Ishikawa (cell line): ENCODE measurements around the gene FAM120B.

Experiments used
- CEBPB ChIP-seq: IDR thresholded peaks from 2 replicates; pipeline ENCODE4 v1.6.1; 2012
- CREB1 ChIP-seq: IDR thresholded peaks from 2 replicates; pipeline ENCODE4 v1.6.1; 2012; ENCODE audit warnings: low read depth
- EGR1 ChIP-seq: IDR thresholded peaks from 2 replicates; pipeline ENCODE4 v1.6.1; 2012
- EP300 ChIP-seq: IDR thresholded peaks from 2 replicates; pipeline ENCODE4 v1.6.1; 2012; ENCODE audit warnings: borderline replicate concordance
- FOXM1 ChIP-seq: IDR thresholded peaks from 2 replicates; pipeline ENCODE4 v1.6.1; 2012; ENCODE audit warnings: low read depth, borderline replicate concordance
- NFIC ChIP-seq: IDR thresholded peaks from 2 replicates; pipeline ENCODE4 v1.6.1; 2012
- RAD21 ChIP-seq: IDR thresholded peaks from 2 replicates; pipeline ENCODE4 v1.6.1; 2012; ENCODE audit warnings: low read depth
- REST ChIP-seq: IDR thresholded peaks from 2 replicates; pipeline ENCODE4 v1.6.1; 2012; ENCODE audit warnings: low read depth, mild to moderate bottlenecking
- TAF1 ChIP-seq: IDR thresholded peaks from 2 replicates; pipeline ENCODE4 v1.6.1; 2012; ENCODE audit warnings: low read depth, mild to moderate bottlenecking
- TCF12 ChIP-seq: IDR thresholded peaks from 2 replicates; pipeline ENCODE4 v1.6.1; 2012; ENCODE audit warnings: low read depth
- TEAD4 ChIP-seq: IDR thresholded peaks from 2 replicates; pipeline ENCODE4 v1.6.1; 2012
- USF1 ChIP-seq: IDR thresholded peaks from 2 replicates; pipeline ENCODE4 v1.6.1; 2012
- YY1 ChIP-seq: IDR thresholded peaks from 2 replicates; pipeline ENCODE4 v1.6.1; 2012; ENCODE audit warnings: low read depth
- ZBTB7A ChIP-seq: IDR thresholded peaks from 2 replicates; pipeline ENCODE4 v1.6.1; 2012; ENCODE audit warnings: low read depth
- TF ChIP-seq, protein P1 (sequence below): IDR thresholded peaks from 2 replicates; pipeline ENCODE4 v1.6.1; 2012

FAM120B gene

GRCh38 chr6:170295510-170296422 is 10.8 kb upstream of the FAM120B start:
- TF ChIP-seq, protein P1, sequence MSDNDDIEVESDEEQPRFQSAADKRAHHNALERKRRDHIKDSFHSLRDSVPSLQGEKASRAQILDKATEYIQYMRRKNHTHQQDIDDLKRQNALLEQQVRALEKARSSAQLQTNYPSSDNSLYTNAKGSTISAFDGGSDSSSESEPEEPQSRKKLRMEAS = peak; percentile 39; the same call in 1 of the 2 replicates
- TF ChIP-seq EP300 (no peak), TCF12 (0 out of 2 replicates have a peak, but pooled peaks have one; percentile 39), TAF1 (no peak), REST (no peak), ZBTB7A (peak; percentile 86)

DNA sequence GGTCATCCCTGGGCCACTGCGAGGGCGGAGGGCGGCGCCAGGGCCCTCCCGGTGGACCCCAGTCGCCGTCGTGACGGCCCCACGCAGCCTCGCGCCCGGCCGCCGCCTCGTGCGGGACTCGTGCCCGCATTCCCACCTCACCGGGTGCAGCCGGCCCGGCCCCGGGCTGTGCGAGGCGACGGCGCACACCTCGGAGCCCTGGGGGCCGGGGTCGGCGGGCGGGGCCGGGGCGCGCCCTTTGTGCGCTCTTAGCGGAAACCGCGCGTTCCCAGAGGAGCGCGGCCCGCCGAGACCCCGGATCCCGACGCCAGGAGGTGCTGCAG is 10.2 kb upstream of the FAM120B start:
- no peak for TF ChIP-seq TAF1
- TF ChIP-seq ZBTB7A = no peak
- no peak for TF ChIP-seq FOXM1
- no peak for TF ChIP-seq EGR1
- TF ChIP-seq RAD21 = no peak
- TF ChIP-seq TEAD4 = no peak
- TF ChIP-seq EP300 = no peak
- TF ChIP-seq, protein P1 = no peak; the same call in 1 of the 2 replicates
- no peak for TF ChIP-seq NFIC
- no peak for TF ChIP-seq REST
- no peak for TF ChIP-seq USF1
- TF ChIP-seq TCF12 = no peak
- no peak for TF ChIP-seq YY1
- TF ChIP-seq CREB1 = no peak
- no peak for TF ChIP-seq CEBPB

DNA sequence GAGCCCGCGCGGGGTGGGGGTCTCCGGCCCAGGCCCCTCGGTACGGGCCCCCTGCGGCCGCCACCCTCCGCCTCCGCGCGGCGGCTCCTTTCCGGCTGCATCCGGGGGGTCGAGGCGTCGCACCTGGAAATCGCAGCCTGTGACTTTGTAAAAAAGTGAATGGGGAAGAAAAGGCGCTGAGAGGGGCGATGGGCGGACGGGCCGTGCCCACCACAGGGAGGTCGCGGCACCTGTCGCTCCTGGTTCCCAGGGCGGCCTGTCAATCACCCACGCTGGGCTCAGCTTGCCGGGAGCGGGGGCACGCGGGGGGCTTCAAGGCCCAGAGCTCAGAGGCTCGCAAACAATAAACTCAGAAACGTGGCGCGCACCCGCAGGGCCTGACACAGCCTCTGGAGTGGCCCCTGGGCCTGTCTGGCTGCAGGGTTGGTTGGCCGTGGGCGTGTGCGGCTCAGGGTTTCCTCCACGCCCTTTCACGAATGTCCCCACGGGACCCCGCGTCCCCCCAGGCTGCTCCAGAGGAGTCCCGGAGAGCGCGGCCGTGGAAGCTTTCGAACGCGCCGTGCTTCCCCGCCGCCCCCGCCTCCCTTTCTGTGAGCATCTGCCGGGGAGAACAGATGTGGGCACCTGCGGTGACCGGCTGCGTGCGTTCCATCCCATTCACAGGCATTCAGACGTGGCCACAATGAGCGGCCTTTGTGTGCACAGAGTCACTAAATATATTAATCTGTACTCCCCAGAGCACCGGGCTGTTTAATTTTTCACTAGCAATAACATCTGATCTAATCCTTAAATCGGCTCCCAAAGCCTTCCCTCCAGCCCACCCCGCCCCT is 9.6 kb upstream of the FAM120B start:
- TF ChIP-seq REST (no peak), TAF1 (no peak)
- TF ChIP-seq, protein P1 = no peak

DNA sequence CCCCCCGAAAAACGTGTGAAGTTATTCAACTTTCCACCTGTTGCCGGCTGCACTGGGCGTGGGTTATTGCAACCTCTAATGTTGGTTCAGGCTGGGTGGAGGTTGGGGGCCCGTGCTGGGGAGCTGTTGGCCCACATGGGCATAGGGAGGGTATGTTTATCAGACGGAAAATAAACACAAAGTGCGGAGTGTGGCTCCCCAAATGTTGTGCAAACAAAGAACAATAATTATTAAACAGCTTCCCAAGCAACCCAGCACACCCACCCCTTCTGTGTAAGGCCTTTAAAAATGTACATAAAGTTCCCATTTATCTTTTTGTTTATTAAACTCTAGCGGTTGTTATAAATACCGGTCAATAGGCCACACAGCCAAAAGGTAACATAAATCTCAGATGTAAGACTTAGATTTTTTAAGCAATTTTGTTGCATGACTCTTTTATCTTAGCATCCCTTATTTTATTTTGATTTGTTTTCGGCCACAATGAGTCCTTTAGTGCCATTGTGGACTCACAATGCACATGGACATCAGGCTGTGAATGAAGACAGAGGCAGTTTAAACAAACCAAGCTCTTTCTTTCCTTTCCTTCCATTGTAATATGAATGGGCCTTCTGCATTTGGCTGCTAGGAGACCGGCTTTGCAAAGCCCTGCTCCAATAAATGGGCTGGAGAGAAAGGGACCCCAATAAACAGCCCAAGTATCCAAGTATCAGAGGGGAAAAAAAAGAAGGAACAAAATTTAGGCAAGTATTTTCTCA is 8.8 kb upstream of the FAM120B start:
- no peak for TF ChIP-seq FOXM1
- TF ChIP-seq ZBTB7A = no peak
- no peak for TF ChIP-seq TAF1
- no peak for TF ChIP-seq YY1
- no peak for TF ChIP-seq CEBPB
- no peak for TF ChIP-seq EP300
- TF ChIP-seq RAD21 = no peak
- TF ChIP-seq REST = no peak
- no peak for TF ChIP-seq TCF12
- TF ChIP-seq TEAD4 = no peak
- no peak for TF ChIP-seq USF1
- no peak for TF ChIP-seq EGR1
- TF ChIP-seq NFIC = no peak
- TF ChIP-seq, protein P1 = no peak
- no peak for TF ChIP-seq CREB1
